HepG2 (cell line): ENCODE results near the gene RBBP6. TPM values are rescaled to one million over a fixed set of nuclear protein-coding genes. Genes with fewer than 3 reads are reported as not detected.
A peak's percentile ranks its signal among the peaks of the same experiment; 100 is the strongest.

Experiments
- ATAC-seq: fragments of 200-7000 bp; cut with Tn5 transposase; 3 replicates; pipeline ENCODE4 v1.9.1; 2020; ENCODE audit warnings: mild to moderate bottlenecking, moderate library complexity
- BruUV-seq: library from RNA; stranded (reverse); fragments of 400-500 nt; replicated peaks from 2 replicates; lab custom pipeline; 2021; lab: Mats Ljungman, UMichigan
- CTCF ChIA-PET: fragments of 300-600 bp; formaldehyde crosslinking; extraction: SDS; loops from one replicate; lab custom pipeline; 2021; ENCODE audit warnings: low total read pairs, inconsistent platforms, low intra/inter-chr PET ratio; lab: Yijun Ruan, JAX
- POLR2A ChIA-PET: fragments of 350-600 bp; sonication (Branson Sonifier 250); formaldehyde crosslinking; loops from one replicate; lab custom pipeline; 2020; ENCODE audit warnings: antibody characterized with exemption, inconsistent platforms; lab: Yijun Ruan, JAX
- DNase-seq: peaks from one replicate; pipeline ENCODE4 v3.0.0-alpha.2; 2015; ENCODE audit warnings: low spot score
- FAIRE-seq: peaks from 3 replicates; lab custom pipeline; 2011; peaks lifted over from hg19 to GRCh38; lab: Jason Lieb, UNC
- H2AFZ ChIP-seq: one replicate; pipeline ENCODE4 v1.6.1; 2011; ENCODE audit warnings: low read length, inconsistent platforms
- H3K27ac ChIP-seq: fragments of 300-600 bp; 3 replicates; pipeline ENCODE4 v1.8.0; 2011; ENCODE audit warnings: mixed run types, mild to moderate bottlenecking, mixed read lengths, low read length, inconsistent platforms; ENCODE audit not compliant: insufficient read depth; ENCODE audit errors: extremely low read length
- H3K27me3 ChIP-seq, 2 experiments: fragments of 200-600 bp in 1 of 2; 2 replicates in 1 of 2; 3 replicates in 1 of 2; pipeline versions ENCODE4 v1.6.0 to v1.8.0; 2011; ENCODE audit warnings: low read length in 2 of 2, mild to moderate bottlenecking in 2 of 2, moderate library complexity in 2 of 2, inconsistent platforms in 1 of 2; ENCODE audit not compliant: insufficient read depth in 2 of 2, control insufficient read depth in 1 of 2
- H3K36me3 ChIP-seq, 2 experiments: fragments of 200-600 bp in 1 of 2; replicated peaks in 1 of 2; 2 replicates in 1 of 2; 3 replicates in 1 of 2; pipeline versions ENCODE4 v1.5.1 to v1.8.0; 2011; ENCODE audit warnings: low read length in 2 of 2, inconsistent platforms in 1 of 2; ENCODE audit not compliant: insufficient read depth in 2 of 2, control insufficient read depth in 1 of 2
- H3K4me1 ChIP-seq: 2 replicates; pipeline ENCODE4 v1.5.1; 2012; ENCODE audit warnings: low read length, inconsistent platforms; ENCODE audit not compliant: insufficient read depth
- H3K4me2 ChIP-seq: 2 replicates; pipeline ENCODE4 v1.6.0; 2011; ENCODE audit warnings: low read depth, low read length, inconsistent platforms
- H3K4me3 ChIP-seq, 3 experiments: fragments of 200-600 bp in 1 of 3; sonication (generic), shearing (Covaris generic) in 1 of 3; replicated peaks in 1 of 3; 2 replicates each; pipeline ENCODE4 v1.5.1; 2011 to 2016; ENCODE audit warnings: low read length in 3 of 3, inconsistent platforms in 2 of 3, low read depth in 2 of 3, mild to moderate bottlenecking in 2 of 3, control low read depth in 1 of 3, mixed read lengths in 1 of 3; ENCODE audit not compliant: insufficient read depth in 1 of 3
- H3K79me2 ChIP-seq: one replicate; pipeline ENCODE4 v1.6.1; 2011; ENCODE audit warnings: low read length, inconsistent platforms; ENCODE audit not compliant: insufficient read depth
- H3K9ac ChIP-seq: 2 replicates; pipeline ENCODE4 v1.6.0; 2011; ENCODE audit warnings: mild to moderate bottlenecking, low read depth, low read length, inconsistent platforms; ENCODE audit not compliant: insufficient read depth
- H3K9me3 ChIP-seq: 2 replicates; pipeline ENCODE4 v1.5.1; 2012; ENCODE audit warnings: mild to moderate bottlenecking, low read length
- H4K20me1 ChIP-seq: 2 replicates; pipeline ENCODE4 v1.6.0; 2011; ENCODE audit warnings: inconsistent platforms, mild to moderate bottlenecking, low read length, moderate library complexity; ENCODE audit not compliant: insufficient read depth
- MEF2D ChIP-seq: sonication (generic); formaldehyde crosslinking; IDR thresholded peaks from 2 replicates; pipeline ENCODE4 v1.5.1; 2020; ENCODE audit warnings: mild to moderate bottlenecking, missing genetic modification reagents
- NFE2 ChIP-seq: sonication (generic); formaldehyde crosslinking; IDR thresholded peaks from 2 replicates; pipeline ENCODE4 v1.4.0; 2020; ENCODE audit warnings: missing genetic modification reagents
- SNRNP70 ChIP-seq: fragments of 200-400 bp; formaldehyde crosslinking; IDR thresholded peaks from 2 replicates; pipeline ENCODE4 v1.6.1; 2017; ENCODE audit warnings: mild to moderate bottlenecking, low read depth, low read length, moderate library complexity
- SRSF1 ChIP-seq: fragments of 200-400 bp; formaldehyde crosslinking; optimal IDR thresholded peaks from 2 replicates; pipeline ENCODE3; 2017; ENCODE audit warnings: mild to moderate bottlenecking, low read depth, low read length, moderate library complexity
- STAG1 ChIP-seq: sonication (generic); formaldehyde crosslinking; IDR thresholded peaks from 2 replicates; pipeline ENCODE4 v1.4.0; 2020; ENCODE audit warnings: missing genetic modification reagents
- ZSCAN20 ChIP-seq: sonication (generic); formaldehyde crosslinking; IDR thresholded peaks from 2 replicates; pipeline ENCODE4 v1.4.0; 2020; ENCODE audit warnings: missing genetic modification reagents, mild to moderate bottlenecking, borderline replicate concordance
- WGBS: methylation state at CpG from one replicate; pipeline ENCODE4 v1.1.6; 2017; ENCODE audit warnings: low lambda C conversion rate; 5-methylcytosine and 5-hydroxymethylcytosine counted together
- in situ Hi-C: cut with HindIII; loops from 2 replicates; pipeline ENCODE4 v1.10.0; 2017; ENCODE audit warnings: low pct_unique_long_range_greater_than_20kb; ENCODE audit not compliant: extremely low pct_ligation_motif_present
- intact Hi-C: fragments of 100-400 bp; cut with micrococcal nuclease; formaldehyde crosslinking; loops from one replicate; pipeline ENCODE4 v1.10.0; 2022; ENCODE audit not compliant: unreplicated experiment
- polyA plus RNA-seq, 8 experiments: library from polyadenylated mRNA; depleted of rRNA in 3 of 8; stranded (reverse) in 7 of 8; unstranded in 1 of 8; fragments of >200 nt; fragmentation: Illumina TruSeq in 4 of 8; extraction: Trizol in 4 of 8; gene quantifications; 2 replicates each; pipeline versions ENCODE4 v1.2.1 to v1.2.3, GENCODE V29; 2011 to 2016; ENCODE audit warnings: low read depth in 4 of 8, missing spikeins in 1 of 8, mixed read lengths in 1 of 8; ENCODE audit not compliant: insufficient read depth in 1 of 8
- total RNA-seq, 5 experiments: library from RNA; depleted of rRNA; stranded (reverse); fragments of >200 nt; fragmentation: Illumina TruSeq; extraction: Trizol; gene quantifications; 2 replicates each; pipeline ENCODE4 v1.2.3, GENCODE V29; 2016; ENCODE audit warnings: low read depth in 1 of 5
- TF ChIP-seq, protein P1 (sequence below): sonication (generic); formaldehyde crosslinking; IDR thresholded peaks from 2 replicates; pipeline ENCODE4 v1.8.1; 2023; ENCODE audit warnings: mild to moderate bottlenecking, moderate library complexity, missing genetic modification reagents
- TF ChIP-seq, protein P2 (sequence below): IDR thresholded peaks from 2 replicates; pipeline ENCODE4 v1.6.1; 2016; ENCODE audit warnings: missing compliant biosample characterization, missing genetic modification reagents, borderline replicate concordance
- TF ChIP-seq, protein P3 (sequence below): sonication (generic); formaldehyde crosslinking; IDR thresholded peaks from 2 replicates; pipeline ENCODE4 v1.5.0; 2020; ENCODE audit warnings: mild to moderate bottlenecking, missing genetic modification reagents, moderate library complexity

The RBBP6 gene
- total and polyA plus RNA-seq, 2 of the 13 experiments (the other 11 are each of a cell fraction or from before 2014, with no cell fraction given), result 37.1 to 70.9 TPM

DNA sequence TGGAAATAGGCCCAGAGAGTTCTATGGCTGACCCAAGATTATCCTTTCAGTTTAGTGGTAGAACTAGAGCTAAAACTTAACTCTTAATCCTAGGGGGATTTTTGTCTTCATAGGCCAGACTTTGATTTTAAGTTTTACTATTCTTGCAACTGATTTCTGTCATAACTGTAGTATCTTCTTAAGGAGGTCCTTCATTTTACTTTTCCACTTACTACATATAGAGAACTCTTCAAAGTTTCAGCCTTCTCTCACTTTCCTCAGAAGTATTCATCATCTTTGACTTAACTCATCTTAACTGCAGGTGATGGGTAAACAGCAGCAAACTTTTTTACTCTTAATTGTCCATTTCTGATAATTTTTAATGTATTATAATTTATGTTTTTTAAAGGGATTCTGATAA, 23.4 kb downstream of the RBBP6 start:
- H3K79me2 ChIP-seq, result no peaks in the 10 kb centered on the region
- H3K9me3 ChIP-seq, result no peaks in the 10 kb centered on the region
- ATAC-seq (no peak), FAIRE-seq (no peak), DNase-seq (no peak)
- intact Hi-C loops, result no loop called here
- no peak overlapping the region for H3K4me2 ChIP-seq
- in situ Hi-C loops, result no loop called here
- ChIA-PET POLR2A (no interaction called here), CTCF (no interaction called here)
- H3K4me1 ChIP-seq, result no peaks in the 10 kb centered on the region
- no peaks in the 10 kb centered on the region for H3K27me3 ChIP-seq
- no peak overlapping the region for H3K4me3 ChIP-seq
- TF ChIP-seq MEF2D, result no peak
- TF ChIP-seq, protein P1, sequence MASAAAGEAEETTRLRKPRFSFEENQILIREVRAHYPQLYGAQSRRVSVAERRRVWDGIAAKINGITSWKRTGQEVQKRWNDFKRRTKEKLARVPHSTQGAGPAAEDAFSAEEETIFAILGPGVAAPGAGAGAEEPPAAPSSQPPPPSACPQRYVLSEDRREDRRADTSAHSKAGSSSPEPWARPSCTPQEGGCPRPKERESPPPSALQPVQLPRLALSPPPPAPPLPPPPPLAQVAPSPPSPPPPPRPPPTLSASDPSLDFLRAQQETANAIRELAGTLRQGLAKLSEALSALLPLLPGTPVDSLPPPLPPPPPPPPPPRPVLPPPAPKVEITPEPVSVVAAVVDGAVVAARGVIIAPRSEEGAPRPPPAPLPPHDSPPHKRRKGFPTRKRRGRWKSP (CRISPR knock-in tag), result no peak
- no peak for TF ChIP-seq ZSCAN20 (CRISPR knock-in tag)
- no peak for TF ChIP-seq SRSF1
- TF ChIP-seq, protein P2, sequence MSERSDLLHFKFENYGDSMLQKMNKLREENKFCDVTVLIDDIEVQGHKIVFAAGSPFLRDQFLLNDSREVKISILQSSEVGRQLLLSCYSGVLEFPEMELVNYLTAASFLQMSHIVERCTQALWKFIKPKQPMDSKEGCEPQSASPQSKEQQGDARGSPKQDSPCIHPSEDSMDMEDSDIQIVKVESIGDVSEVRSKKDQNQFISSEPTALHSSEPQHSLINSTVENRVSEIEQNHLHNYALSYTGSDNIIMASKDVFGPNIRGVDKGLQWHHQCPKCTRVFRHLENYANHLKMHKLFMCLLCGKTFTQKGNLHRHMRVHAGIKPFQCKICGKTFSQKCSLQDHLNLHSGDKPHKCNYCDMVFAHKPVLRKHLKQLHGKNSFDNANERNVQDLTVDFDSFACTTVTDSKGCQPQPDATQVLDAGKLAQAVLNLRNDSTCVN (CRISPR knock-in tag), result no peak
- TF ChIP-seq NFE2, result no peak
- no peak overlapping the region for H3K9ac ChIP-seq
- H4K20me1 ChIP-seq, result no peaks in the 10 kb centered on the region
- no peak overlapping the region for H3K27ac ChIP-seq
- BruUV-seq, result no TSS peak
- no peak overlapping the region for H2AFZ ChIP-seq
- peaks cover 20 to 56% of the 10 kb centered on the region in 2 experiments for H3K36me3 ChIP-seq

DNA sequence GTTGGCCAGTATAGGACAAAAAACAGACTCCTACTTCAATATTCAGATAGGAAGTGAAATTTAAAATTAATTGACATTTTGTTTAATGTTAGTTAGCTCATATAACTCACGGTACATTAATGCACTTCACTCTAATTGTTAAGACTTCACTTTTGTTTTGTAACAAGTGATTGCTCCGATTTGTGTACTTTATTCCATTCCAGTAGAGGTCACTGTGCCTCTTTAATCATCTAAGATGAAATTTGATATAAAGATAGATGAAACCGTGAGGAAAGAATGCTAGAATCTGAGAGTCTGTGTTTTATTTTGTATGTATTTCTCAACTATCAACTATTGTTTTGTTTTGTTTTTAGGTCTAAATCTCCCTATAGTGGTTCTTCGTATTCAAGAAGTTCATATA, 29.0 kb downstream of the RBBP6 start:
- POLR2A ChIA-PET, result no interaction called here
- FAIRE-seq (no peak), DNase-seq (no peak), ATAC-seq (no peak)
- CTCF ChIA-PET, result interaction anchor here (1.1 kb wide), 1 partner anchor 232 kb away, joined by 4 read pairs; no protein-coding TSS in a partner anchor
- no peak overlapping the region for H3K27ac ChIP-seq
- H3K9ac ChIP-seq, result no peak overlapping the region
- 95% methylated on average over 4 of the region's 4 CpGs for WGBS
- in situ Hi-C loops (no loop called here), intact Hi-C loops (no loop called here)
- H3K27me3 ChIP-seq, result no peaks in the 10 kb centered on the region
- no peak overlapping the region for H3K4me2 ChIP-seq
- no peaks in the 10 kb centered on the region for H4K20me1 ChIP-seq
- H3K36me3 ChIP-seq, result peaks cover 31 to 77% of the 10 kb centered on the region in 2 experiments
- no TSS peak for BruUV-seq
- no peaks in the 10 kb centered on the region for H3K4me1 ChIP-seq
- no peaks in the 10 kb centered on the region for H3K79me2 ChIP-seq
- H3K4me3 ChIP-seq, result no peak overlapping the region
- H2AFZ ChIP-seq, result no peak overlapping the region
- no peaks in the 10 kb centered on the region for H3K9me3 ChIP-seq
- TF ChIP-seq, protein P3, sequence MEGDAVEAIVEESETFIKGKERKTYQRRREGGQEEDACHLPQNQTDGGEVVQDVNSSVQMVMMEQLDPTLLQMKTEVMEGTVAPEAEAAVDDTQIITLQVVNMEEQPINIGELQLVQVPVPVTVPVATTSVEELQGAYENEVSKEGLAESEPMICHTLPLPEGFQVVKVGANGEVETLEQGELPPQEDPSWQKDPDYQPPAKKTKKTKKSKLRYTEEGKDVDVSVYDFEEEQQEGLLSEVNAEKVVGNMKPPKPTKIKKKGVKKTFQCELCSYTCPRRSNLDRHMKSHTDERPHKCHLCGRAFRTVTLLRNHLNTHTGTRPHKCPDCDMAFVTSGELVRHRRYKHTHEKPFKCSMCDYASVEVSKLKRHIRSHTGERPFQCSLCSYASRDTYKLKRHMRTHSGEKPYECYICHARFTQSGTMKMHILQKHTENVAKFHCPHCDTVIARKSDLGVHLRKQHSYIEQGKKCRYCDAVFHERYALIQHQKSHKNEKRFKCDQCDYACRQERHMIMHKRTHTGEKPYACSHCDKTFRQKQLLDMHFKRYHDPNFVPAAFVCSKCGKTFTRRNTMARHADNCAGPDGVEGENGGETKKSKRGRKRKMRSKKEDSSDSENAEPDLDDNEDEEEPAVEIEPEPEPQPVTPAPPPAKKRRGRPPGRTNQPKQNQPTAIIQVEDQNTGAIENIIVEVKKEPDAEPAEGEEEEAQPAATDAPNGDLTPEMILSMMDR (CRISPR knock-in tag), result 0 out of 2 replicates have a peak, but pooled peaks have one; percentile 20
- TF ChIP-seq SNRNP70 (no peak), STAG1 (CRISPR knock-in tag) (peak; percentile 37)
